BLaER1 treated with 17β-estradiol and CSF1 and Interleukin-3, amounts not matched to agents 10 nM and 100 nM (cell line): ENCODE measurements around the gene NAALADL2.
A peak's percentile ranks its signal among the peaks of the same experiment; 100 is the strongest.

ENCODE experiments used
- H3K27ac ChIP-seq, 11 experiments: shearing (Covaris generic); formaldehyde crosslinking; 2 replicates each; pipeline ENCODE4 v1.8.1; 2022
- H3K27me3 ChIP-seq, 11 experiments: shearing (Covaris generic); formaldehyde crosslinking; 2 replicates each; pipeline ENCODE4 v1.8.1; 2022
- H3K36me3 ChIP-seq, 11 experiments: shearing (Covaris generic); formaldehyde crosslinking; 2 replicates each; pipeline ENCODE4 v1.8.1; 2022
- H3K4me1 ChIP-seq, 10 experiments: shearing (Covaris generic); formaldehyde crosslinking; 2 replicates each; pipeline ENCODE4 v1.8.1; 2022
- H3K4me2 ChIP-seq, 11 experiments: shearing (Covaris generic); formaldehyde crosslinking; 2 replicates each; pipeline ENCODE4 v1.8.1; 2022
- H3K4me3 ChIP-seq, 10 experiments: shearing (Covaris generic); formaldehyde crosslinking; 2 replicates each; pipeline ENCODE4 v1.8.1; 2022
- H3K9ac ChIP-seq, 11 experiments: shearing (Covaris generic); formaldehyde crosslinking; 2 replicates each; pipeline ENCODE4 v1.8.1; 2022
- H3K9me3 ChIP-seq, 11 experiments: shearing (Covaris generic); formaldehyde crosslinking; replicated peaks in 1 of 11; 2 replicates each; pipeline ENCODE4 v1.8.1; 2022
- H4K20me1 ChIP-seq, 11 experiments: shearing (Covaris generic); formaldehyde crosslinking; 2 replicates each; pipeline ENCODE4 v1.8.1; 2022
- Cebpa-rat ChIP-seq, 11 experiments: shearing (Covaris generic); IDR thresholded peaks; 2 replicates each; pipeline ENCODE4 v1.8.1; 2022

NAALADL2 gene

DNA sequence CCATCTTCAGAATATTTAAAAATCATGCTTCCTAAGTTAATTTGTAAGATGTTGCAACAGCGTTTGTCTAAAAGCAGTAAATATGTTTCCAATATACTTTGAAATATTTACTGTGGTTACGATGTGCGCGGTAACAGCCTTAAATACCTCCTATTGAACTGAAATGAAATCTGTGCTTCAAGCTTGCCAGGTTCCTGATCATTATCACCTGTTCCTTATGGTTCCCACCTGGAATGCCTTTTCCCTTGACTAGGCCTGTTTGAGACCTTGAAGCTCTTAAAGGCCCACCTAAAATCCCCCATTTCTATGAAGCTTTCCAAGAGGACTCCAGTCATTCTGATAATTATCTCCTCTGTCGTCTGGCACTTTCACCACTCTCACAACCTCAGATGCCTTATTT lies 146.7 kb downstream of the NAALADL2 start:
- H3K27ac ChIP-seq: no peak overlapping the region
- no peaks in the 10 kb centered on the region for H4K20me1 ChIP-seq
- H3K36me3 ChIP-seq: no peaks in the 10 kb centered on the region
- H3K4me3 ChIP-seq: no peak overlapping the region
- H3K27me3 ChIP-seq: no peaks in the 10 kb centered on the region
- no peaks in the 10 kb centered on the region for H3K9me3 ChIP-seq
- no peak overlapping the region for H3K4me2 ChIP-seq
- H3K4me1 ChIP-seq: no peaks in the 10 kb centered on the region
- no peak overlapping the region for H3K9ac ChIP-seq
- TF ChIP-seq Cebpa-rat (IDR thresholded peaks at IDR 0.05): no peak

DNA sequence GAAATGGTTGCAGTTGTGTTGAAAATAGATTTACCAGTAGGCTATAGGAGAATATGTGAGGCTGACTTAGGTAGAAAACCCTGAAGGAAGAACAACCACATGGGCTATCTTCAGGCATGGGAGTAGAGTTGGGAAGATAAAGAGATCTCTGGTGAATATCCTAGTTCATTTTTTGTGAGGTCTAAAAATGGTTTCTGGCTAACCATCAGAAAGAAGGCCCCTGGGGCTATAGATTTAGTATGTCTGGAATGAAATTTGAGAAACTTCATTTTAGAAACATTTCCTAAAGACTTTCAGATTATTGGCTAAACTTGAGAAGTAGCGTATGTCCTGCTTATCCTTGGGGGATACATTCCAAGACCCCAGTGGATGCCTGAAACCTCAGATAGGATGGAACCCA lies 148.2 kb downstream of the NAALADL2 start:
- H4K20me1 ChIP-seq: no peaks in the 10 kb centered on the region

DNA sequence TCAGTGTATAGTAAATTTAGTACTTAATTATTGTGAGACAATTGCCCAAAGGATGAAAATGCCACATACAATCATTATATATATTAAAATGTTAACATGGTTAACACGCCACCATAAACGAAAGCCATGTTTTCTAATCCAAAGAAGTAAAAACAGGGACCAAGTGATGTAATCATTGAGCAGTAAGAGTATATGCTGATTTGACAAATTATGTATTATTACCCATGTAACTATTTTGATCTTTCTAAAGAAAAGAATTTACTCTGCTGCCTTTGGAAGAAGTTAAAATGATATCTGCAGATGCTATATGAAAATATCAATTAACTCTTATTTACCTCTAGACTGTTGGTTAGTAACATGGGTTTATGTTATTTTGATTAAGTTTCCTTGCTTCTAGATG lies 150.2 kb downstream of the NAALADL2 start:
- H3K4me3 ChIP-seq: no peak overlapping the region
- no peaks in the 10 kb centered on the region for H4K20me1 ChIP-seq
- H3K9me3 ChIP-seq: no peaks in the 10 kb centered on the region
- no peak overlapping the region for H3K9ac ChIP-seq
- H3K27ac ChIP-seq: no peak overlapping the region
- H3K27me3 ChIP-seq: no peaks in the 10 kb centered on the region
- no peak overlapping the region for H3K4me2 ChIP-seq
- H3K4me1 ChIP-seq: no peaks in the 10 kb centered on the region
- H3K36me3 ChIP-seq: no peaks in the 10 kb centered on the region
- TF ChIP-seq Cebpa-rat (IDR thresholded peaks at IDR 0.05): no peak

More for the DNA sequence above, 148.2 kb downstream of the NAALADL2 start:
- H3K4me3 ChIP-seq: no peak overlapping the region
- H3K36me3 ChIP-seq: no peaks in the 10 kb centered on the region
- H3K27me3 ChIP-seq: no peaks in the 10 kb centered on the region
- H3K9ac ChIP-seq: no peak overlapping the region
- no peak for TF ChIP-seq Cebpa-rat (IDR thresholded peaks at IDR 0.05)
- no peaks in the 10 kb centered on the region for H3K4me1 ChIP-seq
- H3K4me2 ChIP-seq: no peak overlapping the region
- no peaks in the 10 kb centered on the region for H3K9me3 ChIP-seq
- no peak overlapping the region for H3K27ac ChIP-seq

DNA sequence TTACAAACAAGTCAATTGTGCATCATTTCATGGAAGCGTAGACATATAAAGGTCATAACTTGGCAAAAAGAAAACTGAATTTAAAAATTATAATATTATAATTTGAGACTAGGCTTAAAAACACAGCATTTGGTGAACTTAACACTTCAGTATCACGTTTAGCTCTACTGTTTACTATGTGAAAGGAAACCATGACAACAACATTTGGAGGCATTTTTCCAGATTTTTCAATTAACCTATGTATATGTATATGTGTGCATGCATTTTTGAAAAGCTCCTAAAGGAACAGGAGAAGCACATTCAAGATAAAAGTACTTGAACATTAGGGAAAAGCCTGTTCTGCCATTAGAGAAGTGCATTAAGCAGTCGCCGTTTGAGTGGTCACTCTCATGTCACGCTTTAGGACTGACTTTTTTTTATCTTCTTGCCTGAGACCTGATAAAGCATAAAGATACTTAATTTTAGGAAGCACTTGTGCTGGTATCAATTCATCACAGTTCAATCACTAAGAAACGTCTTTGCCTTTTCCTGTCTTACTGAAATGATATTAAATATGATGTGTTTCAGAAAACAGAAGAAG lies 156.0 kb downstream of the NAALADL2 start:
- Histone ChIP-seq H3K9me3 (no peaks in the 10 kb centered on the region), H4K20me1 (no peaks in the 10 kb centered on the region), H3K36me3 (no peaks in the 10 kb centered on the region), H3K4me2 (no peak overlapping the region), H3K9ac (no peak overlapping the region), H3K4me3 (no peak overlapping the region), H3K27me3 (no peaks in the 10 kb centered on the region), H3K27ac (no peak overlapping the region), H3K4me1 (no peaks in the 10 kb centered on the region)
- TF ChIP-seq Cebpa-rat (IDR thresholded peaks at IDR 0.05): no peak

GRCh38 chr3:175018946-175019727 lies 160.0 kb downstream of the NAALADL2 start:
- no peaks in the 10 kb centered on the region for H3K4me1 ChIP-seq
- no peaks in the 10 kb centered on the region for H3K27me3 ChIP-seq
- no peak for TF ChIP-seq Cebpa-rat (IDR thresholded peaks at IDR 0.05)
- no peaks in the 10 kb centered on the region for H3K9me3 ChIP-seq
- no peaks in the 10 kb centered on the region for H3K36me3 ChIP-seq
- no peak overlapping the region for H3K27ac ChIP-seq
- no peak overlapping the region for H3K4me2 ChIP-seq
- no peak overlapping the region for H3K4me3 ChIP-seq
- H3K9ac ChIP-seq: no peak overlapping the region
- no peaks in the 10 kb centered on the region for H4K20me1 ChIP-seq

GRCh38 chr3:175020101-175020500 lies 161.0 kb downstream of the NAALADL2 start:
- Histone ChIP-seq H3K4me1 (no peaks in the 10 kb centered on the region), H3K9ac (no peak overlapping the region), H3K9me3 (no peaks in the 10 kb centered on the region), H4K20me1 (no peaks in the 10 kb centered on the region), H3K4me3 (no peak overlapping the region), H3K36me3 (no peaks in the 10 kb centered on the region), H3K27ac (no peak overlapping the region), H3K4me2 (no peak overlapping the region), H3K27me3 (no peaks in the 10 kb centered on the region)
- TF ChIP-seq Cebpa-rat (IDR thresholded peaks at IDR 0.05): no peak

DNA sequence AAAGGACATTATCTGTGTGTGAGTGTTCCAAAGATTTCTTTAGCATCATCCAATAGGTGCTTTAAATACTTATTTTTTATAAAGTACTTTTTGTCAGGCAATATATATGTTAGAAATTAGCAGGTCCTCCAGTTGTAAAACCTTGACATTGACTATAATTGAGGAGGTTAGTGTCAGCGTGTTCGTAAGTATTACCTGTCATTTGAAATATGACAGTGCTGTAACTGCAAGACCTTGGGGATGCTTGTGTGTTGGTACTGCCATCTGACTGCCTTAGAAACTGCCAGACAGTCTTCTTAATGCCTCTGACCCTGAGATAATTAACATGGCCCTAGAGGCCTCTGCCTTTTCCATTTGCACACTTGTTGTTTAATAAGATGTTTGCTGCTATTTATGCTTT lies 170.7 kb downstream of the NAALADL2 start:
- Histone ChIP-seq H3K9ac (no peak overlapping the region), H3K27me3 (no peaks in the 10 kb centered on the region), H3K36me3 (no peaks in the 10 kb centered on the region), H3K4me3 (no peak overlapping the region), H3K9me3 (peaks cover 0 to 5% (median 0%) of the 10 kb centered on the region in 11 experiments; a peak in 1 of 22 replicates), H3K27ac (no peak overlapping the region), H4K20me1 (no peaks in the 10 kb centered on the region), H3K4me2 (no peak overlapping the region), H3K4me1 (no peaks in the 10 kb centered on the region)
- TF ChIP-seq Cebpa-rat (IDR thresholded peaks at IDR 0.05): no peak

GRCh38 chr3:175039875-175040274 lies 180.7 kb downstream of the NAALADL2 start:
- TF ChIP-seq Cebpa-rat (IDR thresholded peaks at IDR 0.05): no peak
- no peak overlapping the region for H3K27ac ChIP-seq
- no peaks in the 10 kb centered on the region for H4K20me1 ChIP-seq
- H3K4me2 ChIP-seq: no peak overlapping the region
- H3K9me3 ChIP-seq: no peaks in the 10 kb centered on the region; a peak in 1 of 22 replicates
- no peaks in the 10 kb centered on the region for H3K27me3 ChIP-seq
- no peaks in the 10 kb centered on the region for H3K4me1 ChIP-seq
- no peak overlapping the region for H3K4me3 ChIP-seq
- H3K9ac ChIP-seq: no peak overlapping the region
- H3K36me3 ChIP-seq: no peaks in the 10 kb centered on the region

- Histone ChIP-seq H3K27ac (no peak overlapping the region), H3K4me1 (no peaks in the 10 kb centered on the region), H3K27me3 (no peaks in the 10 kb centered on the region), H3K4me3 (no peak overlapping the region), H3K9ac (no peak overlapping the region), H3K36me3 (no peaks in the 10 kb centered on the region), H3K9me3 (no peaks in the 10 kb centered on the region; a peak in 1 of 22 replicates), H3K4me2 (no peak overlapping the region), H4K20me1 (no peaks in the 10 kb centered on the region)
- TF ChIP-seq Cebpa-rat (IDR thresholded peaks at IDR 0.05): no peak
These were observed 182.2 kb downstream of the NAALADL2 start for GRCh38 chr3:175041369-175041768.

DNA sequence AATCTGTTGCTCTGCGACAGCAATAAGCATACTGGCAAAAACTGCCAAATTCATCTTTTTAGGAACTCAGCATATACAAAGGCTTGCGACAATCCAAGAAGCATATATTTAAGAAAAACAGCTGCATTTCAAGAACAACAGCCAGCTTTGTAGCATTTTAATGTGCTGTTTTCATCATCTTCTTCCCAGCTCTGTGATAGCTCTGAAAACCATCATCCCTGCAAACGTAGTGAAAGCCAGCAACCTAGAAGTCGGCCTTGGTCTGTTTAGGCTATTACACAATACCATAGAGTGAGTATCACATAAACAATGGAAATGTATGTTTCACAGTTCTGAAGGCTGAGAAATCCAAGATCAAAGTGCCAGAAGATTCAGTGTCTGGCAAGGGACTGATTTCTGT lies 187.5 kb downstream of the NAALADL2 start:
- no peaks in the 10 kb centered on the region for H4K20me1 ChIP-seq
- peaks cover 13 to 26% (median 18%) of the 10 kb centered on the region in 11 experiments; a peak in 18 of 22 replicates for H3K9me3 ChIP-seq
- no peaks in the 10 kb centered on the region for H3K27me3 ChIP-seq
- peak in 1 of 11 experiments; percentile 50; a peak in 3 of 22 replicates for TF ChIP-seq Cebpa-rat (IDR thresholded peaks at IDR 0.05)
- no peak overlapping the region for H3K9ac ChIP-seq
- H3K36me3 ChIP-seq: no peaks in the 10 kb centered on the region
- H3K4me3 ChIP-seq: no peak overlapping the region
- H3K27ac ChIP-seq: no peak overlapping the region
- no peak overlapping the region for H3K4me2 ChIP-seq
- H3K4me1 ChIP-seq: no peaks in the 10 kb centered on the region
